Panc1 (cell line): ENCODE data around the gene IL1RAPL1. TPM values are rescaled to one million over a fixed set of nuclear protein-coding genes. Genes with fewer than 3 reads are reported as not detected.

ENCODE experiments used
- ATAC-seq: fragments of 200-7000 bp; cut with Tn5 transposase; 2 replicates; pipeline ENCODE4 v1.9.1; 2020; ENCODE audit warnings: mild to moderate bottlenecking, moderate library complexity
- BruUV-seq: library from RNA; stranded (reverse); fragments of 400-500 nt; replicated peaks from 2 replicates; lab custom pipeline; 2021; lab: Mats Ljungman, UMichigan
- CTCF ChIA-PET: fragments of 300-600 bp; sonication (Branson Sonifier 250); formaldehyde crosslinking; loops from one replicate; lab custom pipeline; 2022; ENCODE audit warnings: antibody characterized with exemption; lab: Charles Lee
- POLR2A ChIA-PET: fragments of 300-600 bp; sonication (Branson Sonifier 250); formaldehyde crosslinking; loops from one replicate; lab custom pipeline; 2022; ENCODE audit warnings: antibody characterized with exemption; lab: Charles Lee
- DNase-seq: peaks from one replicate; pipeline ENCODE4 v3.0.0-alpha.2; 2010; ENCODE audit warnings: low read depth, low spot score
- H3K27ac ChIP-seq: 2 replicates; pipeline ENCODE4 v1.5.1; 2011; ENCODE audit warnings: mild to moderate bottlenecking, low read length, inconsistent platforms
- H3K27me3 ChIP-seq: fragments of 200-500 bp; sonication (Bioruptor generic); 2 replicates; pipeline ENCODE4 v1.6.0; 2014; ENCODE audit warnings: low read length, inconsistent platforms; ENCODE audit not compliant: control insufficient read depth, insufficient read depth
- H3K36me3 ChIP-seq: fragments of 200-500 bp; sonication (Bioruptor generic); 2 replicates; pipeline ENCODE4 v1.5.1; 2014; ENCODE audit warnings: inconsistent platforms, mild to moderate bottlenecking, low read length, moderate library complexity; ENCODE audit not compliant: control insufficient read depth, insufficient read depth
- H3K4me1 ChIP-seq: 2 replicates; pipeline ENCODE4 v1.5.1; 2011; ENCODE audit warnings: inconsistent platforms, mild to moderate bottlenecking, low read length, moderate library complexity; ENCODE audit not compliant: control insufficient read depth, insufficient read depth
- H3K4me3 ChIP-seq, 2 experiments: 2 replicates each; pipeline ENCODE4 v1.5.1; 2011 to 2012; ENCODE audit warnings: low read depth in 2 of 2, low read length in 2 of 2, mild to moderate bottlenecking in 2 of 2, inconsistent platforms in 1 of 2, moderate library complexity in 1 of 2
- H3K9me3 ChIP-seq: fragments of 200-500 bp; sonication (Bioruptor generic); 2 replicates; pipeline ENCODE4 v1.5.1; 2014; ENCODE audit warnings: low read depth, mild to moderate bottlenecking, inconsistent platforms, low read length, moderate library complexity; ENCODE audit not compliant: control insufficient read depth, insufficient read depth
- POLR2AphosphoS5 ChIP-seq: IDR thresholded peaks from 2 replicates; pipeline ENCODE4 v1.6.1; 2012; ENCODE audit warnings: mild to moderate bottlenecking, low read depth, low read length, moderate library complexity
- SIN3A ChIP-seq: IDR thresholded peaks from 2 replicates; pipeline ENCODE4 v1.6.1; 2012; ENCODE audit warnings: low read depth, mild to moderate bottlenecking, low read length, moderate library complexity, borderline replicate concordance; ENCODE audit not compliant: insufficient read depth
- TCF7L2 ChIP-seq: IDR thresholded peaks from 2 replicates; pipeline ENCODE4 v1.6.1; 2011; ENCODE audit warnings: mild to moderate bottlenecking, low read depth, low read length, inconsistent platforms
- in situ Hi-C: cut with HindIII; loops from 2 replicates; pipeline ENCODE4 v1.10.0; 2016; ENCODE audit warnings: low sequenced_read_pairs, low pct_unique_long_range_greater_than_20kb
- intact Hi-C: fragments of 100-400 bp; cut with micrococcal nuclease; formaldehyde crosslinking; loops from one replicate; pipeline ENCODE4 v1.10.0; 2022; ENCODE audit not compliant: unreplicated experiment
- total RNA-seq: library from RNA; stranded (reverse); gene quantifications from one replicate; pipeline ENCODE4 v1.2.1, GENCODE V29; 2021; ENCODE audit not compliant: unreplicated experiment
- TF ChIP-seq, protein P1 (sequence below), 2 experiments: IDR thresholded peaks; 2 replicates each; pipeline ENCODE4 v1.6.1; 2011 to 2012; ENCODE audit warnings: low read depth in 2 of 2, control low read depth in 1 of 2, low read length in 1 of 2, mild to moderate bottlenecking in 1 of 2, moderate library complexity in 1 of 2; ENCODE audit not compliant: insufficient read depth in 1 of 2
- TF ChIP-seq, protein P2 (sequence below): fragments of 450-650 bp; IDR thresholded peaks from 2 replicates; pipeline ENCODE4 v1.5.1; 2017; ENCODE audit warnings: mild to moderate bottlenecking

Gene IL1RAPL1
- total RNA-seq, 1 experiment from 2014 or later, result 0.59 TPM

- intact Hi-C loops (no loop called here), in situ Hi-C loops (no loop called here)
- Histone ChIP-seq H3K4me3 (no peak overlapping the region), H3K4me1 (no peaks in the 10 kb centered on the region), H3K27ac (no peak overlapping the region), H3K36me3 (no peaks in the 10 kb centered on the region), H3K9me3 (peaks cover under 1% of the 10 kb centered on the region; the same call in 1 of the 2 replicates), H3K27me3 (no peaks in the 10 kb centered on the region)
- TF ChIP-seq TCF7L2, result no peak
- TF ChIP-seq, protein P1, sequence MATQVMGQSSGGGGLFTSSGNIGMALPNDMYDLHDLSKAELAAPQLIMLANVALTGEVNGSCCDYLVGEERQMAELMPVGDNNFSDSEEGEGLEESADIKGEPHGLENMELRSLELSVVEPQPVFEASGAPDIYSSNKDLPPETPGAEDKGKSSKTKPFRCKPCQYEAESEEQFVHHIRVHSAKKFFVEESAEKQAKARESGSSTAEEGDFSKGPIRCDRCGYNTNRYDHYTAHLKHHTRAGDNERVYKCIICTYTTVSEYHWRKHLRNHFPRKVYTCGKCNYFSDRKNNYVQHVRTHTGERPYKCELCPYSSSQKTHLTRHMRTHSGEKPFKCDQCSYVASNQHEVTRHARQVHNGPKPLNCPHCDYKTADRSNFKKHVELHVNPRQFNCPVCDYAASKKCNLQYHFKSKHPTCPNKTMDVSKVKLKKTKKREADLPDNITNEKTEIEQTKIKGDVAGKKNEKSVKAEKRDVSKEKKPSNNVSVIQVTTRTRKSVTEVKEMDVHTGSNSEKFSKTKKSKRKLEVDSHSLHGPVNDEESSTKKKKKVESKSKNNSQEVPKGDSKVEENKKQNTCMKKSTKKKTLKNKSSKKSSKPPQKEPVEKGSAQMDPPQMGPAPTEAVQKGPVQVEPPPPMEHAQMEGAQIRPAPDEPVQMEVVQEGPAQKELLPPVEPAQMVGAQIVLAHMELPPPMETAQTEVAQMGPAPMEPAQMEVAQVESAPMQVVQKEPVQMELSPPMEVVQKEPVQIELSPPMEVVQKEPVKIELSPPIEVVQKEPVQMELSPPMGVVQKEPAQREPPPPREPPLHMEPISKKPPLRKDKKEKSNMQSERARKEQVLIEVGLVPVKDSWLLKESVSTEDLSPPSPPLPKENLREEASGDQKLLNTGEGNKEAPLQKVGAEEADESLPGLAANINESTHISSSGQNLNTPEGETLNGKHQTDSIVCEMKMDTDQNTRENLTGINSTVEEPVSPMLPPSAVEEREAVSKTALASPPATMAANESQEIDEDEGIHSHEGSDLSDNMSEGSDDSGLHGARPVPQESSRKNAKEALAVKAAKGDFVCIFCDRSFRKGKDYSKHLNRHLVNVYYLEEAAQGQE (IDR thresholded peaks at IDR 0.05; ENCODE audit: insufficient read depth in 1 of 2, low read depth in 2 of 2, low read length in 1 of 2), result no peak
- ATAC-seq, result no peak
- no peak for DNase-seq
- POLR2A ChIA-PET, result no interaction called here
- CTCF ChIA-PET, result no interaction called here
- BruUV-seq, result no TSS peak
These were observed 1065.2 kb downstream of the IL1RAPL1 start for GRCh38 chrX:29652484-29652883.

DNA sequence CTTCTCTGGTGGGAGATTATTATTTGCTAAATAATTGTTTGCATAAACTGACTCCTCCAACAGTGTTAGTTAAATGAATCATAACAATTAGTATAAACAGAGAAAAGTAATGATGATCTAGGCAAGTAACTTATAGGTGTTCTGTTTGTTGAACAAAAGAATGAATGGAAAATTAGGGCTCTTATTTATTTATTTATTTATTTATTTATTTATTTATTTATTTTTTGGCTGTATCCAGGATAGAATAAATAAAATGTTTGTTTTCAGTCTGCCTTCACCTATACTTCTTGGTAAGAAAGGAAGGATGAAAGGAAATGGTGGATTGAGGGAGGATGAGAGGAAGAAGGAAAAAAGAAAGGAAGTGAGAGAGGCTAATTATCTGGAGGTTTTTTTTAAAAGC lies 1066.5 kb downstream of the IL1RAPL1 start:
- in situ Hi-C loops (no loop called here), intact Hi-C loops (no loop called here)
- Histone ChIP-seq H3K4me1 (no peaks in the 10 kb centered on the region), H3K36me3 (no peaks in the 10 kb centered on the region), H3K27me3 (no peaks in the 10 kb centered on the region), H3K4me3 (no peak overlapping the region), H3K9me3 (peaks cover 7% of the 10 kb centered on the region; the same call in 1 of the 2 replicates), H3K27ac (no peak overlapping the region; the same call in 1 of the 2 replicates)
- no peak for ATAC-seq
- CTCF ChIA-PET, result no interaction called here
- POLR2A ChIA-PET, result no interaction called here
- TF ChIP-seq POLR2AphosphoS5, result no peak
- TF ChIP-seq, protein P1 (IDR thresholded peaks at IDR 0.05; ENCODE audit: insufficient read depth in 1 of 2, low read depth in 2 of 2, low read length in 1 of 2), result no peak
- no peak for TF ChIP-seq TCF7L2
- no peak for TF ChIP-seq SIN3A
- TF ChIP-seq, protein P2, sequence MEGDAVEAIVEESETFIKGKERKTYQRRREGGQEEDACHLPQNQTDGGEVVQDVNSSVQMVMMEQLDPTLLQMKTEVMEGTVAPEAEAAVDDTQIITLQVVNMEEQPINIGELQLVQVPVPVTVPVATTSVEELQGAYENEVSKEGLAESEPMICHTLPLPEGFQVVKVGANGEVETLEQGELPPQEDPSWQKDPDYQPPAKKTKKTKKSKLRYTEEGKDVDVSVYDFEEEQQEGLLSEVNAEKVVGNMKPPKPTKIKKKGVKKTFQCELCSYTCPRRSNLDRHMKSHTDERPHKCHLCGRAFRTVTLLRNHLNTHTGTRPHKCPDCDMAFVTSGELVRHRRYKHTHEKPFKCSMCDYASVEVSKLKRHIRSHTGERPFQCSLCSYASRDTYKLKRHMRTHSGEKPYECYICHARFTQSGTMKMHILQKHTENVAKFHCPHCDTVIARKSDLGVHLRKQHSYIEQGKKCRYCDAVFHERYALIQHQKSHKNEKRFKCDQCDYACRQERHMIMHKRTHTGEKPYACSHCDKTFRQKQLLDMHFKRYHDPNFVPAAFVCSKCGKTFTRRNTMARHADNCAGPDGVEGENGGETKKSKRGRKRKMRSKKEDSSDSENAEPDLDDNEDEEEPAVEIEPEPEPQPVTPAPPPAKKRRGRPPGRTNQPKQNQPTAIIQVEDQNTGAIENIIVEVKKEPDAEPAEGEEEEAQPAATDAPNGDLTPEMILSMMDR, result no peak
- no peak for DNase-seq
- no TSS peak for BruUV-seq
